IPS-20b (cell line): ENCODE results near the gene PLCB3.

Experiments
- H3K27ac ChIP-seq: one replicate; pipeline ENCODE4 v1.5.1; 2013; ENCODE audit warnings: low read length
- H3K27me3 ChIP-seq: 2 replicates; pipeline ENCODE4 v1.6.1; 2013; ENCODE audit warnings: mild to moderate bottlenecking, low read length, inconsistent platforms; ENCODE audit not compliant: insufficient read depth
- H3K36me3 ChIP-seq: 2 replicates; pipeline ENCODE4 v1.6.1; 2013; ENCODE audit warnings: low read depth, mild to moderate bottlenecking, inconsistent platforms, low read length, moderate library complexity; ENCODE audit not compliant: insufficient read depth
- H3K4me1 ChIP-seq: 2 replicates; pipeline ENCODE4 v1.6.1; 2013; ENCODE audit warnings: mild to moderate bottlenecking, control low read depth, inconsistent platforms, low read length, moderate library complexity; ENCODE audit not compliant: insufficient read depth
- H3K4me3 ChIP-seq: 2 replicates; pipeline ENCODE4 v1.5.1; 2013; ENCODE audit warnings: mild to moderate bottlenecking, low read length, inconsistent platforms
- H3K9ac ChIP-seq: 2 replicates; pipeline ENCODE4 v1.6.1; 2013; ENCODE audit warnings: low read depth, mild to moderate bottlenecking, inconsistent platforms, low read length, moderate library complexity
- H3K9me3 ChIP-seq: 2 replicates; pipeline ENCODE4 v1.6.1; 2013; ENCODE audit warnings: mild to moderate bottlenecking, low read depth, low read length, inconsistent platforms; ENCODE audit not compliant: insufficient read depth

PLCB3 gene

GRCh38 chr11:64209563-64209843 is 41.8 kb upstream of the PLCB3 start:
- Histone ChIP-seq H3K36me3 (peaks cover 35% of the 10 kb centered on the region), H3K4me3 (no peak overlapping the region), H3K27me3 (no peaks in the 10 kb centered on the region), H3K27ac (no peak overlapping the region), H3K9me3 (no peaks in the 10 kb centered on the region), H3K4me1 (no peaks in the 10 kb centered on the region), H3K9ac (no peak overlapping the region)

DNA sequence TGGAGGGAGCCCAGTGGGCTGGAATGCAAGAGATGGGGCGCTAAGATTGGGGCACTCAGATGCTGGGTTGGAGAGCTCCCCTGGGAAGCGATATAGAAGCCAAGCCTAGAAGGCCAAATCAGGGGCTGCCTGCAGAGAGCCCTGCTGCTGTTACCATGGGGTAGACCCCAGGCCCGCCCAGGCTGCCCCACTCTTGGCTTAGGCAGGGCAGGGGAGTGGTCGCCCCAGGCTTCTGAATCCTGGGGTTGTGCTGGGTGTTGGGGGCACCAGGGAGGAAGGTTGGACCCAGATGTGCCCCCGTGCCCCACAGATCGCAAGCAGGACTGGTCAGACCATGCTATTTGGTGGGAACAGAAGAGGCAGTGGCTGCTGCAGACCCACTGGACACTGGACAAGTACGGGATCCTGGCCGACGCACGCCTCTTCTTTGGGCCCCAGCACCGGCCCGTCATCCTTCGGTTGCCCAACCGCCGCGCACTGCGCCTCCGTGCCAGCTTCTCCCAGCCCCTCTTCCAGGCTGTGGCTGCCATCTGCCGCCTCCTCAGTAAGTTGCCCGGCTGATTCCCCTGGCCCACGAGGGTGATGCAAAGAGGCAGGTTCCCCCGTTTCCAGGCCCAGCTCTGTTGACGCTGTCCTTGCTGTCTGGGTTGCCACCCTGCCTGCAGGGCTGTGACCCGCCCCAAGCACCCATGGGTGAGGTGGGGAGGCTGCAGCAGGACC is 40.9 kb upstream of the PLCB3 start:
- Histone ChIP-seq H3K27ac (no peak overlapping the region), H3K9ac (no peak overlapping the region), H3K36me3 (peaks cover 27% of the 10 kb centered on the region), H3K4me1 (no peaks in the 10 kb centered on the region), H3K9me3 (no peaks in the 10 kb centered on the region), H3K27me3 (no peaks in the 10 kb centered on the region), H3K4me3 (no peak overlapping the region)

DNA sequence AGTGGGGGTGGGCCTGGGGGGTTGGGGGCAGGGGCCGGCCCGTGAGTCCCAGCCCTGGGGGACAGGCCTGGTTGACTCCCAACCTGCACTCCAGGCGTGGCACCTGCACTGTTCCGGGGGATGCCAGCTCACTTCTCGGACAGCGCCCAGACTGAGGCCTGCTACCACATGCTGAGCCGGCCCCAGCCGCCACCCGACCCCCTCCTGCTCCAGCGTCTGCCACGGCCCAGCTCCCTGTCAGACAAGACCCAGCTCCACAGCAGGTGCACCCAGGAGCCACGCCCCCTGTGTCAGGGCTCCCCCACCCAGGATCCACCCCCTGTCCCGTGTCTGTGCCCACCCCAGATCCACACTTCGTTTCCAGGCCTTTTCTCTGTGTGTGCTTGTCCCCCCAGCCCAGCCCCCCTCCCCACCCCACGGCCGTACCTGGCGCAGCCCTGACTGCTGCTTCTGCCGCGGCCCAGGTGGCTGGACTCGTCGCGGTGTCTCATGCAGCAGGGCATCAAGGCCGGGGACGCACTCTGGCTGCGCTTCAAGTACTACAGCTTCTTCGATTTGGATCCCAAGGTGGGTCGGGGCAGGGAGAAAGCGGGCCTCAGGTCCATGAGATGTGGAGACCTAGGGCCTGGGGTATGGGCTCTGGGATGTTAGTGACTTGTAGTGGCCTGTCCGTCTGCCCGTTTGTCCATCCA is 40.0 kb upstream of the PLCB3 start:
- Histone ChIP-seq H3K9me3 (no peaks in the 10 kb centered on the region), H3K27ac (no peak overlapping the region), H3K36me3 (peaks cover 18% of the 10 kb centered on the region), H3K4me1 (no peaks in the 10 kb centered on the region), H3K27me3 (no peaks in the 10 kb centered on the region), H3K9ac (no peak overlapping the region), H3K4me3 (no peak overlapping the region)

- peaks cover 11% of the 10 kb centered on the region for H3K36me3 ChIP-seq
- H3K27ac ChIP-seq: no peak overlapping the region
- no peak overlapping the region for H3K9ac ChIP-seq
- H3K9me3 ChIP-seq: no peaks in the 10 kb centered on the region
- H3K4me3 ChIP-seq: no peak overlapping the region
- H3K4me1 ChIP-seq: no peaks in the 10 kb centered on the region
- no peaks in the 10 kb centered on the region for H3K27me3 ChIP-seq
Observed at GRCh38 chr11:64216879-64217278, 34.5 kb upstream of the PLCB3 start.

GRCh38 chr11:64218628-64219353 is 32.5 kb upstream of the PLCB3 start:
- Histone ChIP-seq H3K9ac (no peak overlapping the region), H3K27me3 (no peaks in the 10 kb centered on the region), H3K9me3 (no peaks in the 10 kb centered on the region), H3K4me1 (no peaks in the 10 kb centered on the region), H3K36me3 (peaks cover 5% of the 10 kb centered on the region), H3K27ac (no peak overlapping the region), H3K4me3 (no peak overlapping the region)

DNA sequence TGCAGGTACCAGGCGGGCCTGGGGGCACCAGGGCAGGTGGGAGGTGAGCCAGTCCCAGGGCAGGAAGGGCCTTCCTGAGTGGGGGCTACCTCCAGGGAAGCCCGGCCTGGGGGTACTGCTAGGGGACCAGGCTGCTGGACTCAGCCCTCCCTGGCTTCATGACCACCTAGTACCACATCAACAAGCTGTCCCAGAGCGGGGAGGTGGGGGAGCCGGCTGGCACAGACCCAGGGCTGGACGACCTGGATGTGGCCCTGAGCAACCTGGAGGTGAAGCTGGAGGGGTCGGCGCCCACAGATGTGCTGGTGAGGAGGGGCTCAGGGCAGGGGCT is 32.0 kb upstream of the PLCB3 start:
- Histone ChIP-seq H3K4me1 (no peaks in the 10 kb centered on the region), H3K9me3 (no peaks in the 10 kb centered on the region), H3K9ac (no peak overlapping the region), H3K27ac (no peak overlapping the region), H3K4me3 (no peak overlapping the region), H3K27me3 (no peaks in the 10 kb centered on the region), H3K36me3 (peaks cover 5% of the 10 kb centered on the region)

GRCh38 chr11:64219755-64220154 is 31.6 kb upstream of the PLCB3 start:
- peaks cover 5% of the 10 kb centered on the region for H3K36me3 ChIP-seq
- H3K4me1 ChIP-seq: no peaks in the 10 kb centered on the region
- no peak overlapping the region for H3K27ac ChIP-seq

GRCh38 chr11:64220271-64220670 is 31.1 kb upstream of the PLCB3 start:
- no peaks in the 10 kb centered on the region for H3K4me1 ChIP-seq
- H3K9ac ChIP-seq: no peak overlapping the region
- H3K36me3 ChIP-seq: peaks cover 5% of the 10 kb centered on the region

More at GRCh38 chr11:64219755-64220154, 31.6 kb upstream of the PLCB3 start:
- Histone ChIP-seq H3K9me3 (no peaks in the 10 kb centered on the region), H3K27me3 (no peaks in the 10 kb centered on the region), H3K4me3 (no peak overlapping the region), H3K9ac (no peak overlapping the region)

DNA sequence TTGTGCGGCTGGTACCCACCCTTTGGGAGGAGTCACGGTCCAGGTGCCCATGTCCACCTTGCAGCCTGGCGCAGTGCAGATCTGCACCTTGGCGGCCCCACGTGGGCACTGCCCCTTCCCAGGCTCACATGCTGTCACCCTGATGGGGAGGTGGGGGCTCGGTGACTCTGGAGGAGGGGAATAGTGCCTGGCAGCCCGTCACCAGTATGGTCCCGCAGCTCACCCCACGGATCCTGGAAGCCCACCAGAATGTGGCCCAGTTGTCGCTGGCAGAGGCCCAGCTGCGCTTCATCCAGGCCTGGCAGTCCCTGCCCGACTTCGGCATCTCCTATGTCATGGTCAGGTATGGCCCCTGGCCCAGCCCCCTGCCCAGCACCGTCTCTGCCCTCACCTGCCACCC is 30.5 kb upstream of the PLCB3 start:
- no peaks in the 10 kb centered on the region for H3K4me1 ChIP-seq
- no peak overlapping the region for H3K9ac ChIP-seq
- H3K27me3 ChIP-seq: no peaks in the 10 kb centered on the region
- peaks cover 5% of the 10 kb centered on the region for H3K36me3 ChIP-seq
- no peak overlapping the region for H3K4me3 ChIP-seq
- no peaks in the 10 kb centered on the region for H3K9me3 ChIP-seq
- H3K27ac ChIP-seq: no peak overlapping the region

More at GRCh38 chr11:64220271-64220670, 31.1 kb upstream of the PLCB3 start:
- Histone ChIP-seq H3K4me3 (no peak overlapping the region), H3K9me3 (no peaks in the 10 kb centered on the region), H3K27ac (no peak overlapping the region), H3K27me3 (no peaks in the 10 kb centered on the region)

GRCh38 chr11:64222651-64223000 is 28.7 kb upstream of the PLCB3 start:
- Histone ChIP-seq H3K27ac (no peak overlapping the region), H3K9ac (no peak overlapping the region), H3K36me3 (peaks cover 5% of the 10 kb centered on the region), H3K4me3 (no peak overlapping the region), H3K4me1 (peaks cover 9% of the 10 kb centered on the region), H3K27me3 (no peaks in the 10 kb centered on the region), H3K9me3 (no peaks in the 10 kb centered on the region)

- Histone ChIP-seq H3K27ac (no peak overlapping the region), H3K9ac (no peak overlapping the region), H3K36me3 (peaks cover 5% of the 10 kb centered on the region)
Observed at GRCh38 chr11:64223001-64223651, 28.2 kb upstream of the PLCB3 start.

More at GRCh38 chr11:64223001-64223651, 28.2 kb upstream of the PLCB3 start:
- Histone ChIP-seq H3K27me3 (no peaks in the 10 kb centered on the region), H3K4me3 (no peak overlapping the region), H3K4me1 (peaks cover 9% of the 10 kb centered on the region), H3K9me3 (no peaks in the 10 kb centered on the region)
